Fibroblast of lung (primary cell): ENCODE measurements around the gene PLLP.

ENCODE experiments used
- CTCF ChIP-seq, 2 donors: IDR thresholded peaks in 1 of 2; conservative IDR thresholded peaks in 1 of 2; 1 replicate in 1 of 2; 2 replicates in 1 of 2; pipeline ENCODE4 v1.5.1; 2011 to 2012; ENCODE audit warnings: low read length in 2 of 2, control low read depth in 1 of 2, inconsistent platforms in 1 of 2, low read depth in 1 of 2, mild to moderate bottlenecking in 1 of 2
- EZH2 ChIP-seq: IDR thresholded peaks from 2 replicates; pipeline ENCODE4 v1.5.1; 2012; ENCODE audit warnings: low read length, control low read depth, mild to moderate bottlenecking; ENCODE audit errors: missing control alignments

GRCh38 chr16:57303021-57303909 is 18.8 kb upstream of the PLLP start:
- TF ChIP-seq CTCF (conservative IDR thresholded peaks at IDR 0.05 in 1 of 2, IDR thresholded peaks at IDR 0.05 in 1 of 2; ENCODE audit: low read depth in 1 of 2, low read length in 2 of 2) = no peak
- TF ChIP-seq EZH2 = no peak
